PC-9 (cell line): Measurements from ENCODE around the gene TOMM5. TPM values are rescaled to one million over a fixed set of nuclear protein-coding genes. Genes with fewer than 3 reads are reported as not detected.

ENCODE experiments used
- BruUV-seq: library from RNA; stranded (reverse); fragments of 400-500 nt; replicated peaks from 2 replicates; lab custom pipeline; 2021; lab: Mats Ljungman, UMichigan
- CTCF ChIA-PET: fragments of 300-600 bp; sonication (Branson Sonifier 250); formaldehyde crosslinking; loops from one replicate; lab custom pipeline; 2022; ENCODE audit warnings: antibody characterized with exemption; lab: Charles Lee
- POLR2A ChIA-PET: fragments of 300-600 bp; sonication (Branson Sonifier 250); formaldehyde crosslinking; loops from one replicate; lab custom pipeline; 2022; ENCODE audit warnings: antibody characterized with exemption; ENCODE audit not compliant: unreplicated experiment; lab: Charles Lee
- DNase-seq, 2 experiments: peaks; one replicate each; pipeline versions ENCODE4 v3.0.0 to v3.0.0-alpha.2; 2015 to 2022; ENCODE audit warnings: mixed read lengths in 1 of 2
- H2AFZ ChIP-seq: fragments of 200-600 bp; sonication (generic); 2 replicates; pipeline ENCODE4 v1.8.1; 2017; ENCODE audit warnings: antibody characterized with exemption
- H3F3A ChIP-seq: fragments of 200-600 bp; sonication (generic); 2 replicates; pipeline ENCODE4 v1.8.1; 2017; ENCODE audit warnings: antibody characterized with exemption, mild to moderate bottlenecking, low read depth; ENCODE audit not compliant: insufficient read depth
- H3K27ac ChIP-seq: fragments of 200-600 bp; sonication (generic); 2 replicates; pipeline ENCODE4 v1.6.1; 2016; ENCODE audit warnings: mixed run types
- H3K27me3 ChIP-seq: fragments of 200-600 bp; sonication (generic); 2 replicates; pipeline ENCODE4 v1.6.1; 2016; ENCODE audit warnings: low read depth, mixed run types; ENCODE audit not compliant: insufficient read depth
- H3K36me3 ChIP-seq: fragments of 200-600 bp; sonication (generic); 2 replicates; pipeline ENCODE4 v1.6.1; 2016; ENCODE audit warnings: low read depth, mixed run types
- H3K4me1 ChIP-seq: fragments of 200-600 bp; sonication (generic); replicated peaks from 2 replicates; pipeline ENCODE4 v1.6.1; 2016; ENCODE audit warnings: mixed run types; ENCODE audit not compliant: insufficient read depth
- H3K4me2 ChIP-seq: fragments of 200-600 bp; sonication (generic); 2 replicates; pipeline ENCODE4 v1.6.1; 2017; ENCODE audit warnings: mixed run types
- H3K4me3 ChIP-seq: fragments of 200-600 bp; sonication (generic); 2 replicates; pipeline ENCODE4 v1.6.1; 2016; ENCODE audit warnings: mixed run types
- H3K79me2 ChIP-seq: fragments of 200-600 bp; sonication (generic); 2 replicates; pipeline ENCODE4 v1.6.1; 2017; ENCODE audit warnings: low read depth, mixed run types
- H3K9me2 ChIP-seq: fragments of 200-600 bp; sonication (generic); 2 replicates; pipeline ENCODE4 v1.8.1; 2017; ENCODE audit warnings: mild to moderate bottlenecking; ENCODE audit not compliant: insufficient read depth
- H3K9me3 ChIP-seq: fragments of 200-600 bp; sonication (generic); 2 replicates; pipeline ENCODE4 v1.8.1; 2016; ENCODE audit warnings: low read depth; ENCODE audit not compliant: insufficient read depth
- H4K20me1 ChIP-seq: fragments of 200-600 bp; sonication (generic); 2 replicates; pipeline ENCODE4 v1.8.1; 2017; ENCODE audit not compliant: insufficient read depth
- CTCF ChIP-seq: fragments of 200-600 bp; sonication (generic); conservative IDR thresholded peaks from 2 replicates; pipeline ENCODE4 v1.6.1; 2017; ENCODE audit warnings: mixed run types, antibody characterized with exemption, mild to moderate bottlenecking, moderate library complexity
- EZH2 ChIP-seq: fragments of 200-600 bp; sonication (generic); IDR thresholded peaks from 2 replicates; pipeline ENCODE4 v1.8.0; 2017; ENCODE audit warnings: antibody characterized with exemption, low read depth
- intact Hi-C: fragments of 100-400 bp; cut with micrococcal nuclease; formaldehyde crosslinking; loops from one replicate; pipeline ENCODE4 v1.10.0; 2022; ENCODE audit not compliant: unreplicated experiment
- total RNA-seq: library from RNA; stranded (reverse); gene quantifications from 2 replicates; pipeline ENCODE4 v1.2.3, GENCODE V29; 2021

The TOMM5 gene
- total RNA-seq, 1 experiment from 2014 or later = 78.2 TPM

- BruUV-seq = no TSS peak
- H3K4me3 ChIP-seq = no peak overlapping the region
- ChIA-PET POLR2A (no interaction called here), CTCF (no interaction called here)
- H3K36me3 ChIP-seq = no peaks in the 10 kb centered on the region
- no peak overlapping the region for H3K27ac ChIP-seq
- H4K20me1 ChIP-seq = no peaks in the 10 kb centered on the region
- intact Hi-C loops = no loop called here
- no peak overlapping the region for H3K4me2 ChIP-seq
- H3K27me3 ChIP-seq = no peaks in the 10 kb centered on the region
- no peaks in the 10 kb centered on the region for H3K79me2 ChIP-seq
- no peak for DNase-seq
- H3F3A ChIP-seq = no peaks in the 10 kb centered on the region
- no peaks in the 10 kb centered on the region for H3K9me3 ChIP-seq
- no peak overlapping the region for H2AFZ ChIP-seq
- TF ChIP-seq EZH2 (no peak), CTCF (no peak)
- no peaks in the 10 kb centered on the region for H3K4me1 ChIP-seq
- H3K9me2 ChIP-seq = no peaks in the 10 kb centered on the region
These were observed 48.9 kb downstream of the TOMM5 start for GRCh38 chr9:37543468-37543867.

DNA sequence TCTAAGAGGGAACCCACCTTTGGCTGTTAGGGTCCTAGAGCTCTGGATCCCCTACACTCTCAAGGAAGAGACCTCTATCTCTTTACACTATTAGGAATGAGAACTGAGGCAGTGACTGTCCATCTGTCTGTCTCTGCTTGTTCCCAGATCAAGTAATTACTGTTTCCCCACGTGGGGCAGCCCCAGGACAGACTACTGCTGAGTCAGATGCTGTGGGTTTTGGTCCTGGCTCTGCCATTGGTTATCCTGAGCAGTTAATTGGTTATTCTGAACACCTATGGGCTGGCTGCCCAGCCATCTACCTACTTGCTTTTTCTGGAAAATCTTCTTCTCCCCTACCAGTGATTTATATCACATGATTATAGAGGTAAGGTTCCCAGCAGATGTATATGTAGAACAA is 49.5 kb downstream of the TOMM5 start:
- BruUV-seq = no TSS peak

GRCh38 chr9:37542488-37542887 is 49.9 kb downstream of the TOMM5 start:
- CTCF ChIA-PET = no interaction called here
- H3K4me2 ChIP-seq = no peak overlapping the region
- TF ChIP-seq CTCF = no peak
- no peak for TF ChIP-seq EZH2

More for the DNA sequence above, 49.5 kb downstream of the TOMM5 start:
- Histone ChIP-seq H3K9me3 (no peaks in the 10 kb centered on the region), H3K36me3 (no peaks in the 10 kb centered on the region), H4K20me1 (no peaks in the 10 kb centered on the region), H3K4me1 (no peaks in the 10 kb centered on the region), H3K27ac (no peak overlapping the region), H2AFZ (no peak overlapping the region), H3F3A (no peaks in the 10 kb centered on the region), H3K27me3 (no peaks in the 10 kb centered on the region), H3K79me2 (no peaks in the 10 kb centered on the region), H3K4me2 (no peak overlapping the region), H3K4me3 (no peak overlapping the region), H3K9me2 (no peaks in the 10 kb centered on the region)
- DNase-seq = no peak
- intact Hi-C loops = no loop called here
- TF ChIP-seq CTCF = no peak
- TF ChIP-seq EZH2 = no peak
- CTCF ChIA-PET = no interaction called here
- POLR2A ChIA-PET = no interaction called here

More at GRCh38 chr9:37542488-37542887, 49.9 kb downstream of the TOMM5 start:
- H3K79me2 ChIP-seq = no peaks in the 10 kb centered on the region
- no peaks in the 10 kb centered on the region for H4K20me1 ChIP-seq
- H3K4me3 ChIP-seq = no peak overlapping the region
- no peak overlapping the region for H2AFZ ChIP-seq
- H3K4me1 ChIP-seq = no peaks in the 10 kb centered on the region
- no peaks in the 10 kb centered on the region for H3K9me2 ChIP-seq
- intact Hi-C loops = no loop called here
- no peaks in the 10 kb centered on the region for H3F3A ChIP-seq
- H3K27ac ChIP-seq = no peak overlapping the region
- H3K27me3 ChIP-seq = no peaks in the 10 kb centered on the region
- POLR2A ChIA-PET = no interaction called here
- no peak for DNase-seq
- no TSS peak for BruUV-seq
- H3K9me3 ChIP-seq = no peaks in the 10 kb centered on the region
- no peaks in the 10 kb centered on the region for H3K36me3 ChIP-seq
